GM23248 (cell line): ENCODE data around the gene WFIKKN1.

Experiments used
- EZH2 ChIP-seq: fragments of 200-600 bp; sonication (generic); IDR thresholded peaks from 2 replicates; pipeline ENCODE4 v1.6.1; 2018; ENCODE audit warnings: antibody characterized with exemption, mild to moderate bottlenecking; ENCODE audit not compliant: insufficient read depth, poor library complexity, severe bottlenecking
- EZH2phosphoT487 ChIP-seq: fragments of 200-600 bp; sonication (generic); IDR thresholded peaks from 2 replicates; pipeline ENCODE4 v1.6.1; 2018; ENCODE audit warnings: antibody characterized with exemption, moderate library complexity, mild to moderate bottlenecking, low read depth; ENCODE audit not compliant: insufficient read depth

DNA sequence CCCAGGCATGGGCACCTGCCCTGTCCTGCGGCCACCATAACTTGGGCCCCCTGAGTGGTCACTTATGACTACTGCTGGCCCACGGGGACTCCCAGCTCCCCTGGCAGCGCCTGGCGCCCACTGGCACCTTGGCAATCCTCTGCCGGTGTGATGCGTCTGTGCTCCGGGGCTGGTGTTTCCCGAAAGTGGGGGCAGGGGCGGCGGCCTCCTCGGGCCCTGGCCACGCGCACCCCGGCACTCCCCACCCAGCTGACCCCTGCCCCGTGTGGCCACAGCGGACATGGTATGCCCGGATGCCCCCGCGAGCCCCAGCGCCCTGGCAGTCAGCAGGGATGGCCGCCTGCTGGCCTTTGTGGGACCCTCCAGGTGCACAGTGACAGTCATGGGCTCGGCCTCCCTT is 26.7 kb downstream of the WFIKKN1 start:
- TF ChIP-seq EZH2 (no peak), EZH2phosphoT487 (no peak)
